ENCODE data around the gene SWAP70. TPM values are rescaled to one million over a fixed set of nuclear protein-coding genes. Genes with fewer than 3 reads are reported as not detected.
A peak's percentile ranks its signal among the peaks of the same experiment; 100 is the strongest.

SWAP70 gene
- total RNA-seq, 1 donor from 2014 or later, result 19.1 TPM

DNA sequence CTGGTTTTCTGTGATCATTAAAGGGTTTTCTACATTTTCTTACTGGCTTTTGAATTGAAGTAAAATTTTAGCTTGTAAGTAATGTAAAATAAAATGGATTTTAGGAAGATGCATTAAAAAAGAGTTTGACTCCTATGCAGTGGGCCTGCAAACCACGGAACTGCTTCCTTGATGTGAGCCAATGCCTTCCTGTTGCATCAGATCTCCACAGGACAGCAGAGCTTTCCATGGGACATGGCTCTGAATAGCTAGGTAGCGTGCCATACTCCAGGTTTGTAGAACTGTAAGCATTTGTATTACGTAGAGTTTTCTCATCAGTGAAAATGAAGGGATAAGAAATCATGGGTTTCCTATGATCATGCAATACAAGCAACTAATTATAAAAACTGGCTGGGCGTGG lies 133.4 kb downstream of the SWAP70 start:
- Mint-ChIP-seq H3K4me1 (ENCODE audit: low read depth) (peaks cover 2% of the 10 kb centered on the region), H3K27me3 (no peaks in the 10 kb centered on the region), H3K4me3 (ENCODE audit: low read depth) (no peak overlapping the region), H3K27ac (no peak overlapping the region), H3K36me3 (ENCODE audit: insufficient read depth) (peaks cover 8% of the 10 kb centered on the region), H3K9me3 (ENCODE audit: low read depth) (no peaks in the 10 kb centered on the region)
- TF ChIP-seq CTCF (IDR thresholded peaks at IDR 0.05; ENCODE audit: unreplicated experiment), result no peak
- DNase-seq (ENCODE audit: low spot score, unreplicated experiment), result no peak

- peaks cover 8% of the 10 kb centered on the region for H3K4me1 Mint-ChIP-seq (ENCODE audit: low read depth)
- no peak for DNase-seq (ENCODE audit: low spot score, unreplicated experiment)
- no peaks in the 10 kb centered on the region for H3K9me3 Mint-ChIP-seq (ENCODE audit: low read depth)
- no peak for TF ChIP-seq CTCF (IDR thresholded peaks at IDR 0.05; ENCODE audit: unreplicated experiment)
- H3K4me3 Mint-ChIP-seq (ENCODE audit: low read depth), result no peak overlapping the region
- H3K27ac Mint-ChIP-seq, result no peak overlapping the region
- H3K36me3 Mint-ChIP-seq (ENCODE audit: insufficient read depth), result peaks cover 8% of the 10 kb centered on the region
- no peaks in the 10 kb centered on the region for H3K27me3 Mint-ChIP-seq
These were observed 136.0 kb downstream of the SWAP70 start for GRCh38 chr11:9799886-9800285.

DNA sequence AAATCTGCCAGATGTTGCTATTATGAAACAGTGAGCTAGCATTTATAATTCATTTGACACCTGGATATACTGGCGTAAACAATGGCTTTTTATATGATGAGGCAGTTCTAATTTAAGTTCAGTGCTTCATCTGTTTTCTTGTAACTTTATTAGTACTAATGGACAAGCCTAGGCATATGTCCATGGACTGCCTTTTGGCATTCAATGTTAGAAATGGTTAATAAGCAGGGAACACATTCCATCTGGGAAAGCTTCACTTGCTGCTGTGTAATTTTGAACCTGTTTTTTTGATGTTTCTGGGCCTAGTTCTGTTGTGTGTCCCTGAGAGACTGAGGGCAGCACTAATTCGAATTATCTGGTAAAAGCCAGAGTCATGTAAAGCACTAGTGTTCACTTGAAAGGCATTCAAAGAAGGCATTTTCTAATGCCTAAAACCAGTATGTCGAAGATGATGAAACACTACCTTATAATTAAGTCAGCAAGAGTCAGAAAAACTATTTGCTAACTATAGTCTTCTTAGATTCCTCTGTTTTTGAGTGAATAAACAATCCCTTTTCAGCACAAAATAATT lies 138.5 kb downstream of the SWAP70 start:
- H3K27ac Mint-ChIP-seq, result peak overlapping the region; percentile 15

More for the DNA sequence above, 138.5 kb downstream of the SWAP70 start:
- no peak for TF ChIP-seq CTCF (IDR thresholded peaks at IDR 0.05; ENCODE audit: unreplicated experiment)
- Mint-ChIP-seq H3K27me3 (no peaks in the 10 kb centered on the region), H3K9me3 (ENCODE audit: low read depth) (no peaks in the 10 kb centered on the region), H3K36me3 (ENCODE audit: insufficient read depth) (peaks cover 12% of the 10 kb centered on the region), H3K4me3 (ENCODE audit: low read depth) (no peak overlapping the region), H3K4me1 (ENCODE audit: low read depth) (peaks cover 16% of the 10 kb centered on the region)
- DNase-seq (ENCODE audit: low spot score, unreplicated experiment), result no peak

Other genes with a start within 250 kb of the SWAP70 start
- 42.6 and 50.8 TPM in 2 replicates for gene ZNF143, start 203.1 kb upstream of the SWAP70 start, total RNA-seq
- gene WEE1, start 90.4 kb upstream of the SWAP70 start, total RNA-seq, result 154 and 179 TPM in 2 replicates